Prostate gland (tissue), 2 donors: ENCODE results near the gene ARHGAP25. TPM values are rescaled to one million over a fixed set of nuclear protein-coding genes. Genes with fewer than 3 reads are reported as not detected.

Experiments
- DNase-seq: peaks from one replicate; pipeline ENCODE4 v3.0.0-alpha.2; 2019; ENCODE audit warnings: low spot score
- H3K27ac ChIP-seq, 2 donors: fragments of 200-600 bp; sonication (generic); 2 replicates each; pipeline ENCODE4 v1.5.1; 2017 to 2019
- H3K27me3 ChIP-seq: fragments of 200-600 bp; sonication (generic); replicated peaks from 2 replicates; pipeline ENCODE4 v1.5.1; 2019; ENCODE audit not compliant: insufficient read depth
- H3K36me3 ChIP-seq, 2 donors: fragments of 200-600 bp; sonication (generic); 1 replicate in 1 of 2; 2 replicates in 1 of 2; pipeline versions ENCODE4 v1.5.1 to v1.8.1; 2017 to 2019
- H3K4me1 ChIP-seq: fragments of 200-600 bp; sonication (generic); replicated peaks from 2 replicates; pipeline ENCODE4 v1.5.1; 2019
- H3K4me3 ChIP-seq, 2 donors: fragments of 200-600 bp; sonication (generic); 2 replicates each; pipeline ENCODE4 v1.5.1; 2017 to 2019
- H3K9me3 ChIP-seq: fragments of 200-600 bp; sonication (generic); 2 replicates; pipeline ENCODE4 v1.5.1; 2017
- CTCF ChIP-seq, 4 experiments: fragments of 200-600 bp in 2 of 4; fragments of 450-650 bp in 2 of 4; sonication (generic) in 2 of 4; IDR thresholded peaks; 1 replicate in 3 of 4; 2 replicates in 1 of 4; pipeline ENCODE4 v1.5.1; 2016 to 2019; ENCODE audit warnings: antibody characterized with exemption in 4 of 4, mild to moderate bottlenecking in 2 of 4, moderate library complexity in 2 of 4
- POLR2A ChIP-seq: fragments of 450-650 bp; IDR thresholded peaks from one replicate; pipeline ENCODE4 v1.6.1; 2016; ENCODE audit warnings: antibody characterized with exemption, mild to moderate bottlenecking
- POLR2AphosphoS5 ChIP-seq: sonication (generic); formaldehyde crosslinking; IDR thresholded peaks from one replicate; pipeline ENCODE4 v1.6.1; 2017; ENCODE audit warnings: antibody characterized with exemption
- WGBS: methylation state at CpG from one replicate; pipeline ENCODE4 v1.1.5; 2018; 5-methylcytosine and 5-hydroxymethylcytosine counted together
- intact Hi-C: fragments of 100-400 bp; cut with DNase I; formaldehyde crosslinking; loops from one replicate; pipeline ENCODE4 v1.14.2; 2022
- total RNA-seq, 2 donors: library from RNA; depleted of rRNA; stranded (reverse); fragments of >200 nt; gene quantifications; one replicate each; pipeline ENCODE4 v1.1.0, GENCODE V29; 2016

ARHGAP25 gene
- total RNA-seq, 2 donors from 2014 or later = 5.0 to 6.2 TPM

- Histone ChIP-seq H3K27me3 (no peaks in the 10 kb centered on the region), H3K9me3 (no peaks in the 10 kb centered on the region), H3K4me1 (no peaks in the 10 kb centered on the region), H3K4me3 (no peak overlapping the region), H3K36me3 (no peaks in the 10 kb centered on the region), H3K27ac (no peak overlapping the region)
- TF ChIP-seq POLR2A (no peak), CTCF (IDR thresholded peaks at IDR 0.05) (no peak), POLR2AphosphoS5 (no peak)
- intact Hi-C loops = no loop called here
- 82% methylated on average over 2 of the region's 2 CpGs for WGBS
- DNase-seq = no peak
These were observed 118.4 kb downstream of the ARHGAP25 start for GRCh38 chr2:68853035-68853434.

- Histone ChIP-seq H3K27ac (no peak overlapping the region), H3K36me3 (no peaks in the 10 kb centered on the region), H3K4me1 (no peaks in the 10 kb centered on the region), H3K9me3 (no peaks in the 10 kb centered on the region), H3K27me3 (no peaks in the 10 kb centered on the region), H3K4me3 (no peak overlapping the region)
- DNase-seq = no peak
- no peak for TF ChIP-seq POLR2AphosphoS5
- intact Hi-C loops = no loop called here
- WGBS = 91% methylated on average over 4 of the region's 4 CpGs
These were observed 119.3 kb downstream of the ARHGAP25 start for GRCh38 chr2:68853915-68854314.

GRCh38 chr2:68854476-68854875 lies 119.9 kb downstream of the ARHGAP25 start:
- DNase-seq = no peak
- Histone ChIP-seq H3K9me3 (no peaks in the 10 kb centered on the region), H3K36me3 (no peaks in the 10 kb centered on the region), H3K4me1 (no peaks in the 10 kb centered on the region), H3K4me3 (no peak overlapping the region), H3K27ac (no peak overlapping the region), H3K27me3 (no peaks in the 10 kb centered on the region)
- intact Hi-C loops = no loop called here
- TF ChIP-seq CTCF (IDR thresholded peaks at IDR 0.05) (no peak), POLR2A (no peak), POLR2AphosphoS5 (no peak)

- 92% methylated on average over 3 of the region's 3 CpGs for WGBS
These were observed 120.9 kb downstream of the ARHGAP25 start for GRCh38 chr2:68855550-68855949.

GRCh38 chr2:68857202-68857845 lies 122.7 kb downstream of the ARHGAP25 start:
- H3K27me3 ChIP-seq = no peaks in the 10 kb centered on the region
- DNase-seq = no peak
- H3K4me1 ChIP-seq = no peaks in the 10 kb centered on the region
- intact Hi-C loops = no loop called here
- no peak overlapping the region for H3K4me3 ChIP-seq
- WGBS = 69% methylated on average over 3 of the region's 3 CpGs
- no peak overlapping the region for H3K27ac ChIP-seq
- TF ChIP-seq POLR2AphosphoS5 (no peak), POLR2A (no peak), CTCF (IDR thresholded peaks at IDR 0.05) (no peak)
- no peaks in the 10 kb centered on the region for H3K9me3 ChIP-seq
- no peaks in the 10 kb centered on the region for H3K36me3 ChIP-seq

More at GRCh38 chr2:68855550-68855949, 120.9 kb downstream of the ARHGAP25 start:
- Histone ChIP-seq H3K9me3 (no peaks in the 10 kb centered on the region), H3K27me3 (no peaks in the 10 kb centered on the region), H3K4me1 (no peaks in the 10 kb centered on the region), H3K27ac (no peak overlapping the region), H3K36me3 (no peaks in the 10 kb centered on the region), H3K4me3 (no peak overlapping the region)
- intact Hi-C loops = no loop called here
- TF ChIP-seq POLR2A = no peak
- no peak for TF ChIP-seq CTCF (IDR thresholded peaks at IDR 0.05)
- no peak for TF ChIP-seq POLR2AphosphoS5
- no peak for DNase-seq
